Measurements from ENCODE around the gene ARL5B.

Gene ARL5B

GRCh38 chr10:18703521-18703920 lies 44.3 kb downstream of the ARL5B start:
- DNase-seq (ENCODE audit: low read depth): no peak

GRCh38 chr10:18710201-18710653 lies 51.0 kb downstream of the ARL5B start:
- no peak for DNase-seq (ENCODE audit: low read depth)

- no peak for DNase-seq (ENCODE audit: low read depth)
Measured at GRCh38 chr10:18713077-18713476, 53.8 kb downstream of the ARL5B start.

- no peak for DNase-seq (ENCODE audit: low read depth)
Measured at GRCh38 chr10:18718991-18719390, 59.8 kb downstream of the ARL5B start.

- no peak for DNase-seq (ENCODE audit: low read depth)
Measured at GRCh38 chr10:18719811-18720210, 60.6 kb downstream of the ARL5B start.

DNA sequence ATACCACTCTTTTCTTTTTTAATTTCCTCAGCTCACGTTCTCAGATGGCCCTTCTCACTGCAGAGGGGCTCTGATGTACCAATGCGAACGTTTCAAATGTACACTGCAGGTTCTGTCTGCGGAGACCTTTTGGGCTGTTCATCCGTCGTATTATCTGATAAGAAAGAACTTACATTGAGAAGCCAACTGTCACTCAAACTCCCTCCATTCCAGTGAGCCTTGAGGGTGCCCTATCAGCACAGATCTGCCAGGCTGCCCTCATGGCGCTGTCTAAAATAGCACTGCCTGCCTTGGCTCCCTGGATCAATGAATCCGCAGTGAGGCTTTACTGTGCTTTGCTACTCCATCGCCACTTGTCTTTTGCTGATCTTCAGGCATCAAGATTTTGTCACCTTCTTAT lies 61.8 kb downstream of the ARL5B start:
- no peak for DNase-seq (ENCODE audit: low read depth)

- no peak for DNase-seq (ENCODE audit: low read depth)
Measured at GRCh38 chr10:18723801-18724200, 64.6 kb downstream of the ARL5B start.
